ENCODE measurements around the gene HNRNPA1. TPM values are rescaled to one million over a fixed set of nuclear protein-coding genes. Genes with fewer than 3 reads are reported as not detected.

Gene HNRNPA1
- total RNA-seq, 1 donor from 2014 or later: 415 TPM

Other genes with a start within 250 kb of the HNRNPA1 start
- not detected in 2 replicates for gene HOXC5, start 247.7 kb upstream of the HNRNPA1 start, total RNA-seq
- gene HOXC4, start 226.9 kb upstream of the HNRNPA1 start, total RNA-seq: not detected in 2 replicates
- gene SMUG1, start 91.7 kb upstream of the HNRNPA1 start, total RNA-seq: 14.3 and 18.2 TPM in 2 replicates
- 27.6 and 81.6 TPM in 2 replicates for gene CBX5, start 604 bp upstream of the HNRNPA1 start, total RNA-seq
- not detected in 2 replicates for gene NFE2, start 20.3 kb downstream of the HNRNPA1 start, total RNA-seq
- gene COPZ1, start 44.4 kb downstream of the HNRNPA1 start, total RNA-seq: 111 and 159 TPM in 2 replicates
- under 0.01 and 0.05 TPM in 2 replicates for gene GPR84, start 83.8 kb downstream of the HNRNPA1 start, total RNA-seq
- 2.2 and 4.0 TPM in 2 replicates for gene ZNF385A, start 104.0 kb downstream of the HNRNPA1 start, total RNA-seq
- gene ITGA5, start 138.5 kb downstream of the HNRNPA1 start, total RNA-seq: 567 and 846 TPM in 2 replicates
- gene GTSF1, start 192.9 kb downstream of the HNRNPA1 start, total RNA-seq: 0.34 TPM in 1 of 2 replicates, not detected in the other
- under 0.01 TPM in 1 of 2 replicates, not detected in the other for gene NCKAP1L, start 217.0 kb downstream of the HNRNPA1 start, total RNA-seq

Data from dermis blood vessel endothelial cell (primary cell).